HFF-Myc (cell line): ENCODE data around the gene MNAT1.
"Not testable (repeated sequence)": the region's sequence is repeated elsewhere in the genome, so short reads cannot be mapped to it uniquely, and the experiment has no call there.

Source experiments
- DNase-seq: peaks from one replicate; pipeline ENCODE4 v3.0.0-alpha.2; 2011; ENCODE audit warnings: low read depth; ENCODE audit errors: extremely low read depth
- H3K4me3 ChIP-seq: replicated peaks from 2 replicates; pipeline ENCODE4 v1.5.1; 2011; ENCODE audit warnings: low read depth, mild to moderate bottlenecking, control low read depth, low read length
- CTCF ChIP-seq: IDR thresholded peaks from 2 replicates; pipeline ENCODE4 v1.5.1; 2012; ENCODE audit warnings: mild to moderate bottlenecking, low read depth, low read length, control low read depth; ENCODE audit errors: missing control alignments

MNAT1 gene

GRCh38 chr14:60777856-60778578 is 43.5 kb downstream of the MNAT1 start:
- no peak overlapping the region for H3K4me3 ChIP-seq
- no peak for TF ChIP-seq CTCF
- peak; percentile 37 for DNase-seq

- DNase-seq, H3K4me3 ChIP-seq: not testable (repeated sequence)
Observed at GRCh38 chr14:60779745-60780514, 45.4 kb downstream of the MNAT1 start.

GRCh38 chr14:60780558-60780957 is 46.0 kb downstream of the MNAT1 start:
- not testable (repeated sequence) for DNase-seq, H3K4me3 ChIP-seq

- TF ChIP-seq CTCF: no peak
- DNase-seq: no peak
- H3K4me3 ChIP-seq: no peak overlapping the region
Observed at GRCh38 chr14:60786905-60787304, 52.3 kb downstream of the MNAT1 start.

GRCh38 chr14:60789656-60790055 is 55.1 kb downstream of the MNAT1 start:
- no peak for DNase-seq
- no peak for TF ChIP-seq CTCF
- H3K4me3 ChIP-seq: no peak overlapping the region

- DNase-seq: no peak
Observed at GRCh38 chr14:60790850-60791249, 56.3 kb downstream of the MNAT1 start.

GRCh38 chr14:60796434-60796833 is 61.9 kb downstream of the MNAT1 start:
- DNase-seq: no peak
- no peak for TF ChIP-seq CTCF

More at GRCh38 chr14:60790850-60791249, 56.3 kb downstream of the MNAT1 start:
- no peak for TF ChIP-seq CTCF
- H3K4me3 ChIP-seq: no peak overlapping the region

More at GRCh38 chr14:60796434-60796833, 61.9 kb downstream of the MNAT1 start:
- no peak overlapping the region for H3K4me3 ChIP-seq
